PC-3 (cell line): ENCODE measurements around the gene WDR38.

Experiments used
- CTCF ChIP-seq: fragments of 300-600 bp; sonication (generic); conservative IDR thresholded peaks from 2 replicates; pipeline ENCODE4 v1.5.1; 2017; ENCODE audit warnings: antibody characterized with exemption, low read depth, mild to moderate bottlenecking, low read length
- EZH2 ChIP-seq: fragments of 300-600 bp; sonication (generic); IDR thresholded peaks from one replicate; pipeline ENCODE4 v1.6.1; 2017; ENCODE audit warnings: antibody characterized with exemption, mild to moderate bottlenecking, low read length; ENCODE audit not compliant: unreplicated experiment
- EZH2phosphoT487 ChIP-seq: fragments of 300-600 bp; sonication (generic); IDR thresholded peaks from 2 replicates; pipeline ENCODE4 v1.6.1; 2018; ENCODE audit warnings: mild to moderate bottlenecking, antibody characterized with exemption, low read length, borderline replicate concordance

DNA sequence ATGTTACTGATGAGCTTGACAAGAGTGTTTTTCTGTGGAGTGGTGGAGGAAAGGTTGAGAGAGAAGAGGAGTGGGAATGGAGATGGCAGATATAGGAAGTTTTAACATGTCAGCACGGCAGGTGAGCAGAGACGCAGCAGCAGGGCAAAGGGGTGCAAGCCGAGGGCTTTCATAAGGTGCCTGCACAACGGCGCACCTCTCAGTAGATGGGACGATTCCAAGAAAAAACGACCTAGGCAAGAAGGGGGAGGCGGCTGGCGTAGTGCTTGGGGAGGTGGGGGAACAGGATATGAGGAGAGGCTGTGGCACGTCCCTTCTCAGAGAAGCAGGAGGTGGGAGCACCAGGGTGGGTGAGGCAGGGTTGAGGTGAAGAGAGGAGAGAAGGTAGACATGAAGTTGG lies 33.2 kb downstream of the WDR38 start:
- TF ChIP-seq CTCF (no peak), EZH2 (no peak), EZH2phosphoT487 (no peak)
